Neural crest cell (in vitro differentiated cells): ENCODE results near the gene CCL5. TPM values are rescaled to one million over a fixed set of nuclear protein-coding genes. Genes with fewer than 3 reads are reported as not detected.

Source experiments
- DNase-seq: peaks from one replicate; pipeline ENCODE4 v3.0.0; 2021; ENCODE audit warnings: low read depth, mixed read lengths, low spot score
- H3K27ac Mint-ChIP-seq: one replicate; pipeline ENCODE4 v1.8.0; 2021; ENCODE audit warnings: mild to moderate bottlenecking, mixed read lengths; ENCODE audit not compliant: unreplicated experiment
- H3K27me3 Mint-ChIP-seq: 2 replicates; pipeline ENCODE4 v1.8.0; 2021; ENCODE audit warnings: low read depth, mild to moderate bottlenecking, mixed read lengths
- H3K36me3 Mint-ChIP-seq: 2 replicates; pipeline ENCODE4 v1.8.0; 2021; ENCODE audit warnings: low read depth, mild to moderate bottlenecking, mixed read lengths
- H3K4me1 Mint-ChIP-seq: 2 replicates; pipeline ENCODE4 v1.8.0; 2021; ENCODE audit warnings: mixed read lengths
- H3K4me3 Mint-ChIP-seq: one replicate; pipeline ENCODE4 v1.8.0; 2021; ENCODE audit warnings: mild to moderate bottlenecking, mixed read lengths
- H3K9me3 Mint-ChIP-seq: 2 replicates; pipeline ENCODE4 v1.8.0; 2021; ENCODE audit warnings: mixed read lengths
- CTCF ChIP-seq: fragments of 200-600 bp; sonication (generic); conservative IDR thresholded peaks from 2 replicates; pipeline ENCODE4 v1.5.0; 2021; ENCODE audit warnings: antibody characterized with exemption, mild to moderate bottlenecking
- total RNA-seq: library from RNA; stranded (reverse); gene quantifications from 2 replicates; pipeline ENCODE4 v1.2.1, GENCODE V29; 2021

The CCL5 gene
- total RNA-seq, 1 donor from 2014 or later = not detected

- Mint-ChIP-seq H3K4me1 (no peaks in the 10 kb centered on the region), H3K4me3 (no peak overlapping the region), H3K27ac (no peak overlapping the region), H3K36me3 (no peaks in the 10 kb centered on the region), H3K27me3 (no peaks in the 10 kb centered on the region), H3K9me3 (peaks cover 3% of the 10 kb centered on the region)
- TF ChIP-seq CTCF = no peak
- no peak for DNase-seq
Measured at GRCh38 chr17:35890774-35891155, 10.6 kb upstream of the CCL5 start.

- DNase-seq = no peak
- Mint-ChIP-seq H3K27ac (no peak overlapping the region), H3K4me1 (no peaks in the 10 kb centered on the region), H3K27me3 (no peaks in the 10 kb centered on the region), H3K36me3 (no peaks in the 10 kb centered on the region), H3K9me3 (peaks cover under 1% of the 10 kb centered on the region), H3K4me3 (no peak overlapping the region)
- TF ChIP-seq CTCF = no peak
Measured at GRCh38 chr17:35889818-35890773, 9.9 kb upstream of the CCL5 start.

GRCh38 chr17:35889241-35889640, 9.1 kb upstream of the CCL5 start:
- Mint-ChIP-seq H3K4me3 (no peak overlapping the region), H3K27ac (no peak overlapping the region), H3K27me3 (no peaks in the 10 kb centered on the region), H3K9me3 (no peaks in the 10 kb centered on the region), H3K4me1 (no peaks in the 10 kb centered on the region), H3K36me3 (no peaks in the 10 kb centered on the region)
- TF ChIP-seq CTCF = no peak
- DNase-seq = no peak

- no peaks in the 10 kb centered on the region for H3K9me3 Mint-ChIP-seq
- H3K36me3 Mint-ChIP-seq = no peaks in the 10 kb centered on the region
- no peaks in the 10 kb centered on the region for H3K27me3 Mint-ChIP-seq
- DNase-seq = no peak
- peaks cover 12% of the 10 kb centered on the region for H3K4me1 Mint-ChIP-seq
- H3K4me3 Mint-ChIP-seq = no peak overlapping the region
- no peak for TF ChIP-seq CTCF
- peak overlapping the region; percentile 58 for H3K27ac Mint-ChIP-seq
Measured at GRCh38 chr17:35878361-35878760, 1.8 kb downstream of the CCL5 start.

- H3K4me3 Mint-ChIP-seq = no peak overlapping the region
- H3K9me3 Mint-ChIP-seq = no peaks in the 10 kb centered on the region
- TF ChIP-seq CTCF = no peak
- H3K27ac Mint-ChIP-seq = no peak overlapping the region
- H3K36me3 Mint-ChIP-seq = no peaks in the 10 kb centered on the region
- DNase-seq = no peak
- H3K27me3 Mint-ChIP-seq = no peaks in the 10 kb centered on the region
- H3K4me1 Mint-ChIP-seq = peaks cover 12% of the 10 kb centered on the region
Measured at GRCh38 chr17:35877345-35878029, 2.7 kb downstream of the CCL5 start.
